Rectal smooth muscle tissue (tissue), 1 donor: ENCODE data around the gene NT5DC4.

Source experiments
- H3K27ac ChIP-seq: one replicate; pipeline ENCODE4 v1.7.0; 2013; ENCODE audit warnings: low read depth, low read length, inconsistent platforms
- H3K27me3 ChIP-seq: one replicate; pipeline ENCODE4 v1.7.0; 2013; ENCODE audit warnings: low read length; ENCODE audit not compliant: control insufficient read depth, insufficient read depth
- H3K36me3 ChIP-seq: one replicate; pipeline ENCODE4 v1.7.0; 2013; ENCODE audit warnings: low read length; ENCODE audit not compliant: control insufficient read depth, insufficient read depth
- H3K4me1 ChIP-seq: one replicate; pipeline ENCODE4 v1.7.0; 2013; ENCODE audit warnings: low read length; ENCODE audit not compliant: control insufficient read depth, insufficient read depth
- H3K4me3 ChIP-seq: one replicate; pipeline ENCODE4 v1.7.0; 2013; ENCODE audit warnings: low read length
- H3K9ac ChIP-seq: one replicate; pipeline ENCODE4 v1.7.0; 2013; ENCODE audit warnings: low read length

Gene NT5DC4

GRCh38 chr2:112728029-112728362 is 7.2 kb downstream of the NT5DC4 start:
- H3K4me3 ChIP-seq = no peak overlapping the region
- peaks cover 3% of the 10 kb centered on the region for H3K27me3 ChIP-seq
- H3K9ac ChIP-seq = no peak overlapping the region

GRCh38 chr2:112728378-112729175 is 7.8 kb downstream of the NT5DC4 start:
- H3K27me3 ChIP-seq = peaks cover 3% of the 10 kb centered on the region
- no peaks in the 10 kb centered on the region for H3K36me3 ChIP-seq
- H3K4me3 ChIP-seq = no peak overlapping the region
- H3K4me1 ChIP-seq = no peaks in the 10 kb centered on the region
- H3K9ac ChIP-seq = no peak overlapping the region
- H3K27ac ChIP-seq = no peak overlapping the region

More at GRCh38 chr2:112728029-112728362, 7.2 kb downstream of the NT5DC4 start:
- H3K36me3 ChIP-seq = no peaks in the 10 kb centered on the region
- no peak overlapping the region for H3K27ac ChIP-seq
- no peaks in the 10 kb centered on the region for H3K4me1 ChIP-seq

- Histone ChIP-seq H3K9ac (no peak overlapping the region), H3K27ac (no peak overlapping the region)
Measured at GRCh38 chr2:112730216-112730615, 9.4 kb downstream of the NT5DC4 start.

GRCh38 chr2:112730791-112731190 is 10.0 kb downstream of the NT5DC4 start:
- no peak overlapping the region for H3K4me3 ChIP-seq
- peaks cover 3% of the 10 kb centered on the region for H3K27me3 ChIP-seq
- H3K9ac ChIP-seq = no peak overlapping the region
- no peak overlapping the region for H3K27ac ChIP-seq
- H3K4me1 ChIP-seq = no peaks in the 10 kb centered on the region
- H3K36me3 ChIP-seq = no peaks in the 10 kb centered on the region

More at GRCh38 chr2:112730216-112730615, 9.4 kb downstream of the NT5DC4 start:
- H3K36me3 ChIP-seq = no peaks in the 10 kb centered on the region
- no peaks in the 10 kb centered on the region for H3K4me1 ChIP-seq
- H3K27me3 ChIP-seq = peaks cover 3% of the 10 kb centered on the region
- H3K4me3 ChIP-seq = no peak overlapping the region

GRCh38 chr2:112731479-112731878 is 10.7 kb downstream of the NT5DC4 start:
- Histone ChIP-seq H3K27ac (no peak overlapping the region), H3K4me1 (no peaks in the 10 kb centered on the region), H3K9ac (no peak overlapping the region), H3K27me3 (peaks cover 3% of the 10 kb centered on the region), H3K4me3 (no peak overlapping the region), H3K36me3 (no peaks in the 10 kb centered on the region)

- no peak overlapping the region for H3K27ac ChIP-seq
Measured at GRCh38 chr2:112733456-112733855, 12.6 kb downstream of the NT5DC4 start.

GRCh38 chr2:112733871-112734270 is 13.1 kb downstream of the NT5DC4 start:
- Histone ChIP-seq H3K9ac (no peak overlapping the region), H3K36me3 (no peaks in the 10 kb centered on the region), H3K4me3 (no peak overlapping the region), H3K4me1 (no peaks in the 10 kb centered on the region), H3K27me3 (no peaks in the 10 kb centered on the region), H3K27ac (no peak overlapping the region)

More at GRCh38 chr2:112733456-112733855, 12.6 kb downstream of the NT5DC4 start:
- Histone ChIP-seq H3K36me3 (no peaks in the 10 kb centered on the region), H3K4me3 (no peak overlapping the region), H3K27me3 (no peaks in the 10 kb centered on the region), H3K4me1 (no peaks in the 10 kb centered on the region), H3K9ac (no peak overlapping the region)

- H3K9ac ChIP-seq = no peak overlapping the region
- H3K4me3 ChIP-seq = no peak overlapping the region
- H3K4me1 ChIP-seq = no peaks in the 10 kb centered on the region
- no peak overlapping the region for H3K27ac ChIP-seq
- no peaks in the 10 kb centered on the region for H3K36me3 ChIP-seq
- H3K27me3 ChIP-seq = no peaks in the 10 kb centered on the region
Measured at GRCh38 chr2:112737542-112738232, 16.9 kb downstream of the NT5DC4 start.

GRCh38 chr2:112740527-112740926 is 19.7 kb downstream of the NT5DC4 start:
- Histone ChIP-seq H3K27me3 (no peaks in the 10 kb centered on the region), H3K27ac (no peak overlapping the region), H3K4me1 (no peaks in the 10 kb centered on the region), H3K9ac (no peak overlapping the region), H3K36me3 (no peaks in the 10 kb centered on the region), H3K4me3 (no peak overlapping the region)

GRCh38 chr2:112749755-112750559 is 29.1 kb downstream of the NT5DC4 start:
- Histone ChIP-seq H3K36me3 (no peaks in the 10 kb centered on the region), H3K27me3 (no peaks in the 10 kb centered on the region), H3K9ac (no peak overlapping the region), H3K4me1 (no peaks in the 10 kb centered on the region), H3K4me3 (no peak overlapping the region), H3K27ac (no peak overlapping the region)

GRCh38 chr2:112750560-112750843 is 29.7 kb downstream of the NT5DC4 start:
- Histone ChIP-seq H3K27me3 (no peaks in the 10 kb centered on the region), H3K4me1 (no peaks in the 10 kb centered on the region), H3K36me3 (no peaks in the 10 kb centered on the region), H3K9ac (no peak overlapping the region), H3K27ac (no peak overlapping the region), H3K4me3 (no peak overlapping the region)

- Histone ChIP-seq H3K4me3 (no peak overlapping the region), H3K9ac (no peak overlapping the region), H3K27me3 (no peaks in the 10 kb centered on the region)
Measured at GRCh38 chr2:112751451-112752197, 30.8 kb downstream of the NT5DC4 start.

More at GRCh38 chr2:112751451-112752197, 30.8 kb downstream of the NT5DC4 start:
- H3K4me1 ChIP-seq = no peaks in the 10 kb centered on the region
- H3K36me3 ChIP-seq = no peaks in the 10 kb centered on the region
- H3K27ac ChIP-seq = no peak overlapping the region
